ENCODE data around the gene OLFML2A.

Gene OLFML2A

GRCh38 chr9:124756011-124756410, 20.9 kb upstream of the OLFML2A start:
- Histone ChIP-seq H3K27ac (ENCODE audit: low read depth, low read length) (no peak overlapping the region), H3K9ac (ENCODE audit: low read length) (no peak overlapping the region), H3K9me2 (replicated peaks; ENCODE audit: insufficient read depth, low read length) (no peaks in the 10 kb centered on the region), H3K36me3 (ENCODE audit: low read length) (no peaks in the 10 kb centered on the region), H4K20me1 (ENCODE audit: low read depth, low read length) (peaks cover 52% of the 10 kb centered on the region), H3K4me3 (ENCODE audit: insufficient read depth, low read length, poor library complexity, severe bottlenecking) (no peak overlapping the region), H2AFZ (ENCODE audit: low read depth, low read length, severe bottlenecking) (no peak overlapping the region), H3K27me3 (ENCODE audit: low read length) (no peaks in the 10 kb centered on the region), H3F3A (ENCODE audit: insufficient read depth) (no peaks in the 10 kb centered on the region), H3K79me2 (ENCODE audit: insufficient read depth, low read length) (peaks cover 6% of the 10 kb centered on the region; the same call in 1 of the 2 replicates), H3K4me2 (ENCODE audit: low read depth, low read length, poor library complexity, severe bottlenecking) (no peak overlapping the region), H3K9me3 (ENCODE audit: insufficient read depth, low read length) (no peaks in the 10 kb centered on the region)
- TF ChIP-seq EZH2phosphoT487 (conservative IDR thresholded peaks at IDR 0.05; ENCODE audit: low read length), result no peak
- TF ChIP-seq, protein P1, sequence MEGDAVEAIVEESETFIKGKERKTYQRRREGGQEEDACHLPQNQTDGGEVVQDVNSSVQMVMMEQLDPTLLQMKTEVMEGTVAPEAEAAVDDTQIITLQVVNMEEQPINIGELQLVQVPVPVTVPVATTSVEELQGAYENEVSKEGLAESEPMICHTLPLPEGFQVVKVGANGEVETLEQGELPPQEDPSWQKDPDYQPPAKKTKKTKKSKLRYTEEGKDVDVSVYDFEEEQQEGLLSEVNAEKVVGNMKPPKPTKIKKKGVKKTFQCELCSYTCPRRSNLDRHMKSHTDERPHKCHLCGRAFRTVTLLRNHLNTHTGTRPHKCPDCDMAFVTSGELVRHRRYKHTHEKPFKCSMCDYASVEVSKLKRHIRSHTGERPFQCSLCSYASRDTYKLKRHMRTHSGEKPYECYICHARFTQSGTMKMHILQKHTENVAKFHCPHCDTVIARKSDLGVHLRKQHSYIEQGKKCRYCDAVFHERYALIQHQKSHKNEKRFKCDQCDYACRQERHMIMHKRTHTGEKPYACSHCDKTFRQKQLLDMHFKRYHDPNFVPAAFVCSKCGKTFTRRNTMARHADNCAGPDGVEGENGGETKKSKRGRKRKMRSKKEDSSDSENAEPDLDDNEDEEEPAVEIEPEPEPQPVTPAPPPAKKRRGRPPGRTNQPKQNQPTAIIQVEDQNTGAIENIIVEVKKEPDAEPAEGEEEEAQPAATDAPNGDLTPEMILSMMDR (IDR thresholded peaks at IDR 0.05; ENCODE audit: insufficient read depth, low read length, poor library complexity, severe bottlenecking), result no peak

DNA sequence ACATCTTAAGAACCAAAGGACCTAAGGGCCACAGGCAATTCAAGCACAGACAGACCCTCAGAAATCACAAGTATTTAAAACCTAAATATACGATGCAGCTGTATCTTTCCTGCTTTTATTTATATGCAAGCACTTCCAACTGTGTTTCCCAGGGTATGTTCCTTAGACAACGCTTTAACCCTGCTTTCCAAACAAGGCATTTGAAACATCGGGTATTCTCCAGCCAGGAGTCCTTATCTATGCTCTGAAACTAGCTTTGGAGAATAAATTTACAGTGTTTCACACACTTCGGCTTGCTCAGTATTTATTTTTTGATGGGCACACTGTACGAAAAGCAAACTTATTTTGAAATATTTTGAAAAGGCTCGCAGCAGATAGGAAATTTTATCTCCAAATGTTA, 19.3 kb upstream of the OLFML2A start:
- Histone ChIP-seq H3K4me2 (ENCODE audit: low read depth, low read length, poor library complexity, severe bottlenecking) (no peak overlapping the region), H3F3A (ENCODE audit: insufficient read depth) (no peaks in the 10 kb centered on the region), H3K27me3 (ENCODE audit: low read length) (no peaks in the 10 kb centered on the region), H4K20me1 (ENCODE audit: low read depth, low read length) (peaks cover 59% of the 10 kb centered on the region), H3K9me2 (replicated peaks; ENCODE audit: insufficient read depth, low read length) (no peaks in the 10 kb centered on the region), H3K4me3 (ENCODE audit: insufficient read depth, low read length, poor library complexity, severe bottlenecking) (no peak overlapping the region), H3K36me3 (ENCODE audit: low read length) (no peaks in the 10 kb centered on the region), H2AFZ (ENCODE audit: low read depth, low read length, severe bottlenecking) (no peak overlapping the region), H3K9me3 (ENCODE audit: insufficient read depth, low read length) (no peaks in the 10 kb centered on the region), H3K79me2 (ENCODE audit: insufficient read depth, low read length) (peaks cover 6% of the 10 kb centered on the region; the same call in 1 of the 2 replicates), H3K27ac (ENCODE audit: low read depth, low read length) (no peak overlapping the region), H3K9ac (ENCODE audit: low read length) (no peak overlapping the region)
- TF ChIP-seq, protein P1 (IDR thresholded peaks at IDR 0.05; ENCODE audit: insufficient read depth, low read length, poor library complexity, severe bottlenecking), result no peak
- no peak for TF ChIP-seq EZH2phosphoT487 (conservative IDR thresholded peaks at IDR 0.05; ENCODE audit: low read length)

GRCh38 chr9:124758061-124758460, 18.9 kb upstream of the OLFML2A start:
- no peaks in the 10 kb centered on the region for H3K36me3 ChIP-seq (ENCODE audit: low read length)
- H3K9ac ChIP-seq (ENCODE audit: low read length), result no peak overlapping the region
- H2AFZ ChIP-seq (ENCODE audit: low read depth, low read length, severe bottlenecking), result no peak overlapping the region
- no peak overlapping the region for H3K4me2 ChIP-seq (ENCODE audit: low read depth, low read length, poor library complexity, severe bottlenecking)
- H4K20me1 ChIP-seq (ENCODE audit: low read depth, low read length), result peaks cover 60% of the 10 kb centered on the region; the same call in 1 of the 2 replicates
- H3K9me3 ChIP-seq (ENCODE audit: insufficient read depth, low read length), result no peaks in the 10 kb centered on the region
- H3K27me3 ChIP-seq (ENCODE audit: low read length), result no peaks in the 10 kb centered on the region
- no peak for TF ChIP-seq EZH2phosphoT487 (conservative IDR thresholded peaks at IDR 0.05; ENCODE audit: low read length)
- TF ChIP-seq, protein P1 (IDR thresholded peaks at IDR 0.05; ENCODE audit: insufficient read depth, low read length, poor library complexity, severe bottlenecking), result no peak
- no peaks in the 10 kb centered on the region for H3K9me2 ChIP-seq (replicated peaks; ENCODE audit: insufficient read depth, low read length)
- peaks cover 10% of the 10 kb centered on the region for H3K79me2 ChIP-seq (ENCODE audit: insufficient read depth, low read length)
- no peak overlapping the region for H3K27ac ChIP-seq (ENCODE audit: low read depth, low read length)
- H3F3A ChIP-seq (ENCODE audit: insufficient read depth), result no peaks in the 10 kb centered on the region
- no peak overlapping the region for H3K4me3 ChIP-seq (ENCODE audit: insufficient read depth, low read length, poor library complexity, severe bottlenecking)
